KOPT-K1 (cell line): ENCODE data around the gene DUOX1.
"Not testable (repeated sequence)": the region's sequence is repeated elsewhere in the genome, so short reads cannot be mapped to it uniquely, and the experiment has no call there.

ENCODE experiments used
- H3K27ac ChIP-seq: fragments of 200-600 bp; sonication (generic); 2 replicates; pipeline ENCODE4 v1.5.1; 2016; ENCODE audit warnings: antibody characterized with exemption, mild to moderate bottlenecking, low read depth, low read length; ENCODE audit not compliant: poor library complexity, severe bottlenecking
- H3K36me3 ChIP-seq: fragments of 200-600 bp; sonication (generic); 2 replicates; pipeline ENCODE4 v1.5.1; 2017; ENCODE audit warnings: antibody characterized with exemption, mild to moderate bottlenecking, low read length, moderate library complexity; ENCODE audit not compliant: insufficient read depth
- H3K9me3 ChIP-seq: fragments of 200-600 bp; sonication (generic); 2 replicates; pipeline ENCODE4 v1.5.1; 2017; ENCODE audit warnings: antibody characterized with exemption, low read length, mild to moderate bottlenecking; ENCODE audit not compliant: insufficient read depth, poor library complexity, severe bottlenecking

The DUOX1 gene

GRCh38 chr15:45099549-45100165 lies 30.1 kb upstream of the DUOX1 start:
- no peak overlapping the region for H3K27ac ChIP-seq
- no peaks in the 10 kb centered on the region for H3K36me3 ChIP-seq
- no peaks in the 10 kb centered on the region for H3K9me3 ChIP-seq

- no peaks in the 10 kb centered on the region for H3K36me3 ChIP-seq
- no peak overlapping the region for H3K27ac ChIP-seq
- no peaks in the 10 kb centered on the region for H3K9me3 ChIP-seq
Measured at GRCh38 chr15:45100884-45101625, 28.7 kb upstream of the DUOX1 start.

- H3K27ac ChIP-seq: no peak overlapping the region
- no peaks in the 10 kb centered on the region for H3K36me3 ChIP-seq
- H3K9me3 ChIP-seq: no peaks in the 10 kb centered on the region
Measured at GRCh38 chr15:45101749-45102148, 28.0 kb upstream of the DUOX1 start.

- no peaks in the 10 kb centered on the region for H3K9me3 ChIP-seq
- H3K36me3 ChIP-seq: no peaks in the 10 kb centered on the region
- no peak overlapping the region for H3K27ac ChIP-seq
Measured at GRCh38 chr15:45102226-45102625, 27.6 kb upstream of the DUOX1 start.

GRCh38 chr15:45104170-45104569 lies 25.6 kb upstream of the DUOX1 start:
- not testable (repeated sequence) for H3K36me3 ChIP-seq, H3K27ac ChIP-seq, H3K9me3 ChIP-seq

GRCh38 chr15:45105586-45105985 lies 24.2 kb upstream of the DUOX1 start:
- H3K36me3 ChIP-seq: no peaks in the 10 kb centered on the region
- H3K27ac ChIP-seq: no peak overlapping the region
- H3K9me3 ChIP-seq: no peaks in the 10 kb centered on the region

- no peak overlapping the region for H3K27ac ChIP-seq
- no peaks in the 10 kb centered on the region for H3K36me3 ChIP-seq
- no peaks in the 10 kb centered on the region for H3K9me3 ChIP-seq
Measured at GRCh38 chr15:45106002-45106790, 23.6 kb upstream of the DUOX1 start.

- Histone ChIP-seq H3K36me3 (no peaks in the 10 kb centered on the region), H3K9me3 (no peaks in the 10 kb centered on the region), H3K27ac (no peak overlapping the region)
Measured at GRCh38 chr15:45107941-45108630, 21.7 kb upstream of the DUOX1 start.

GRCh38 chr15:45110256-45110820 lies 19.5 kb upstream of the DUOX1 start:
- Histone ChIP-seq H3K9me3 (no peaks in the 10 kb centered on the region), H3K27ac (no peak overlapping the region), H3K36me3 (no peaks in the 10 kb centered on the region)

GRCh38 chr15:45111390-45112142 lies 18.2 kb upstream of the DUOX1 start:
- Histone ChIP-seq H3K27ac (no peak overlapping the region), H3K36me3 (no peaks in the 10 kb centered on the region), H3K9me3 (no peaks in the 10 kb centered on the region)

GRCh38 chr15:45112143-45112590 lies 17.6 kb upstream of the DUOX1 start:
- Histone ChIP-seq H3K9me3 (no peaks in the 10 kb centered on the region), H3K36me3 (no peaks in the 10 kb centered on the region), H3K27ac (no peak overlapping the region)

- no peaks in the 10 kb centered on the region for H3K36me3 ChIP-seq
- H3K9me3 ChIP-seq: no peaks in the 10 kb centered on the region
- H3K27ac ChIP-seq: no peak overlapping the region
Measured at GRCh38 chr15:45112591-45113379, 17.0 kb upstream of the DUOX1 start.

- no peaks in the 10 kb centered on the region for H3K9me3 ChIP-seq
- H3K27ac ChIP-seq: no peak overlapping the region
- no peaks in the 10 kb centered on the region for H3K36me3 ChIP-seq
Measured at GRCh38 chr15:45113380-45113990, 16.3 kb upstream of the DUOX1 start.
